ENCODE results near the gene FAN1. TPM values are rescaled to one million over a fixed set of nuclear protein-coding genes. Genes with fewer than 3 reads are reported as not detected.

Gene FAN1
- polyA plus RNA-seq, 3 donors = 0.38 to 7.9 (median 0.95) TPM

- Histone ChIP-seq H3K36me3 (replicated peaks in 1 of 2; ENCODE audit: control insufficient read depth in 1 of 2, insufficient read depth in 2 of 2, low read length in 2 of 2) (peaks cover 53 to 88% of the 10 kb centered on the region in 2 donors), H3K4me3 (replicated peaks in 1 of 3; ENCODE audit: low read depth in 2 of 3, low read length in 3 of 3) (no peak overlapping the region), H3K27ac (ENCODE audit: low read depth in 1 of 2, low read length in 2 of 2) (no peak overlapping the region), H3K79me2 (ENCODE audit: insufficient read depth, low read length) (no peaks in the 10 kb centered on the region), H3K4me2 (replicated peaks; ENCODE audit: extremely low read depth, low read length, poor library complexity, severe bottlenecking) (no peak overlapping the region), H4K20me1 (ENCODE audit: insufficient read depth, low read length) (no peaks in the 10 kb centered on the region), H2AFZ (ENCODE audit: insufficient read depth, low read depth, low read length, poor library complexity, severe bottlenecking) (no peak overlapping the region), H3K9ac (ENCODE audit: insufficient read depth, low read length, poor library complexity, severe bottlenecking) (no peak overlapping the region), H3K27me3 (ENCODE audit: control insufficient read depth in 2 of 2, insufficient read depth in 2 of 2, low read length in 2 of 2) (no peaks in the 10 kb centered on the region), H3K9me3 (replicated peaks in 1 of 2; ENCODE audit: control insufficient read depth in 1 of 2, insufficient read depth in 1 of 2, low read length in 2 of 2) (no peaks in the 10 kb centered on the region), H3K4me1 (ENCODE audit: control insufficient read depth in 1 of 2, insufficient read depth in 2 of 2, low read length in 2 of 2) (no peaks in the 10 kb centered on the region)
- 97% methylated on average over 7 of the region's 7 CpGs for WGBS (ENCODE audit: insufficient coverage)
- Mint-ChIP-seq H3K36me3 (peaks cover 75 to 79% of the 10 kb centered on the region in 2 donors), H3K4me1 (no peaks in the 10 kb centered on the region), H3K27ac (peak overlapping the region in 3 of 7 donors; percentile 9 to 47 (median 47)), H3K9me3 (no peaks in the 10 kb centered on the region), H3K4me3 (no peak overlapping the region), H3K27me3 (ENCODE audit: low read depth in 3 of 3) (no peaks in the 10 kb centered on the region)
- intact Hi-C loops (cut with micrococcal nuclease) = no loop called here
- DNase-seq = no peak
- TF ChIP-seq CTCF (IDR thresholded peaks at IDR 0.05) = no peak
Observed at GRCh38 chr15:30927148-30927761, 23.5 kb downstream of the FAN1 start.

DNA sequence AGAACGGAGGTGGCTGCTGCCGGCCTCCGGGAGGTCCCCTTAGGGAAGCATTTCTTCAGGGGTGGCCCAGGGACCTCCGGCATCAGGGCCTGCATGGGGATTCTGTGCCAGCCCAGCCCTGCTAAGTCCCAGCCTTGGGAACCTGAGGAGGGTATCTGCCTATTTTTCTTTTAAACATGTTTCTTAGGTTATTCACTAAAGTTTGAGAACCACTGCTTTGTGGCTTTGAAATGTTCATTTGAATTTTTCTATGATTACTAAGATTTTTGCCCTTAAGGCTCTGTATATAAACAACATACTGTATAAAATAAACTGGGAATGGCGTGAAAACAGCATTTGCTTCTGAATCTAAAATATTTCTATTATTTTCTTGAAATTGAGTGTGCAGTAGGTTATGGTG, 24.4 kb downstream of the FAN1 start:
- H3K27me3 ChIP-seq (ENCODE audit: control insufficient read depth in 2 of 2, insufficient read depth in 2 of 2, low read length in 2 of 2) = no peaks in the 10 kb centered on the region
- H3K4me3 ChIP-seq (replicated peaks in 1 of 3; ENCODE audit: low read depth in 2 of 3, low read length in 3 of 3) = no peak overlapping the region
- no peak overlapping the region for H3K27ac Mint-ChIP-seq
- H3K4me1 ChIP-seq (ENCODE audit: control insufficient read depth in 1 of 2, insufficient read depth in 2 of 2, low read length in 2 of 2) = no peaks in the 10 kb centered on the region
- TF ChIP-seq CTCF (IDR thresholded peaks at IDR 0.05) = no peak
- H3K79me2 ChIP-seq (ENCODE audit: insufficient read depth, low read length) = no peaks in the 10 kb centered on the region
- H3K4me3 Mint-ChIP-seq = no peak overlapping the region
- no peak overlapping the region for H2AFZ ChIP-seq (ENCODE audit: insufficient read depth, low read depth, low read length, poor library complexity, severe bottlenecking)
- H3K9me3 ChIP-seq (replicated peaks in 1 of 2; ENCODE audit: control insufficient read depth in 1 of 2, insufficient read depth in 1 of 2, low read length in 2 of 2) = no peaks in the 10 kb centered on the region
- H3K27me3 Mint-ChIP-seq (ENCODE audit: low read depth in 3 of 3) = no peaks in the 10 kb centered on the region
- H3K4me2 ChIP-seq (replicated peaks; ENCODE audit: extremely low read depth, low read length, poor library complexity, severe bottlenecking) = no peak overlapping the region
- H3K9me3 Mint-ChIP-seq = no peaks in the 10 kb centered on the region
- H3K27ac ChIP-seq (ENCODE audit: low read depth in 1 of 2, low read length in 2 of 2) = no peak overlapping the region
- no peaks in the 10 kb centered on the region for H4K20me1 ChIP-seq (ENCODE audit: insufficient read depth, low read length)
- H3K36me3 Mint-ChIP-seq = peaks cover 69 to 76% of the 10 kb centered on the region in 2 donors
- H3K36me3 ChIP-seq (replicated peaks in 1 of 2; ENCODE audit: control insufficient read depth in 1 of 2, insufficient read depth in 2 of 2, low read length in 2 of 2) = peaks cover 51 to 80% of the 10 kb centered on the region in 2 donors
- intact Hi-C loops (cut with micrococcal nuclease) = no loop called here
- no peak for DNase-seq
- no peak overlapping the region for H3K9ac ChIP-seq (ENCODE audit: insufficient read depth, low read length, poor library complexity, severe bottlenecking)
- no peaks in the 10 kb centered on the region for H3K4me1 Mint-ChIP-seq
- 98% methylated on average over 4 of the region's 5 CpGs for WGBS (ENCODE audit: insufficient coverage)

Data from CD14-positive monocyte (primary cell).